Activated naive CD8-positive, alpha-beta T cell treated with anti-CD3 and anti-CD28 coated beads, Interleukin-2, amount 50 U/mL, for 24 hours (primary cell): Measurements from ENCODE around the gene AP1S1.

Experiments used
- ATAC-seq: fragments of 150-1000 bp; cut with Tn5 transposase; one replicate; pipeline ENCODE4 v1.10.0; 2021
- DNase-seq: peaks from one replicate; pipeline ENCODE4 v3.0.0; 2021
- H3K27ac Mint-ChIP-seq: one replicate; pipeline ENCODE4 v1.8.0; 2021; ENCODE audit warnings: mild to moderate bottlenecking, mixed read lengths
- H3K27me3 Mint-ChIP-seq: one replicate; pipeline ENCODE4 v1.8.0; 2021; ENCODE audit warnings: mixed read lengths
- H3K36me3 Mint-ChIP-seq: one replicate; pipeline ENCODE4 v1.8.0; 2021; ENCODE audit warnings: low read depth, mixed read lengths
- H3K4me1 Mint-ChIP-seq: one replicate; pipeline ENCODE4 v1.8.0; 2021; ENCODE audit warnings: mixed read lengths
- H3K4me3 Mint-ChIP-seq: one replicate; pipeline ENCODE4 v1.8.0; 2021; ENCODE audit warnings: mild to moderate bottlenecking, moderate library complexity, mixed read lengths
- H3K9me3 Mint-ChIP-seq: one replicate; pipeline ENCODE4 v1.8.0; 2021; ENCODE audit warnings: mixed read lengths

AP1S1 gene

DNA sequence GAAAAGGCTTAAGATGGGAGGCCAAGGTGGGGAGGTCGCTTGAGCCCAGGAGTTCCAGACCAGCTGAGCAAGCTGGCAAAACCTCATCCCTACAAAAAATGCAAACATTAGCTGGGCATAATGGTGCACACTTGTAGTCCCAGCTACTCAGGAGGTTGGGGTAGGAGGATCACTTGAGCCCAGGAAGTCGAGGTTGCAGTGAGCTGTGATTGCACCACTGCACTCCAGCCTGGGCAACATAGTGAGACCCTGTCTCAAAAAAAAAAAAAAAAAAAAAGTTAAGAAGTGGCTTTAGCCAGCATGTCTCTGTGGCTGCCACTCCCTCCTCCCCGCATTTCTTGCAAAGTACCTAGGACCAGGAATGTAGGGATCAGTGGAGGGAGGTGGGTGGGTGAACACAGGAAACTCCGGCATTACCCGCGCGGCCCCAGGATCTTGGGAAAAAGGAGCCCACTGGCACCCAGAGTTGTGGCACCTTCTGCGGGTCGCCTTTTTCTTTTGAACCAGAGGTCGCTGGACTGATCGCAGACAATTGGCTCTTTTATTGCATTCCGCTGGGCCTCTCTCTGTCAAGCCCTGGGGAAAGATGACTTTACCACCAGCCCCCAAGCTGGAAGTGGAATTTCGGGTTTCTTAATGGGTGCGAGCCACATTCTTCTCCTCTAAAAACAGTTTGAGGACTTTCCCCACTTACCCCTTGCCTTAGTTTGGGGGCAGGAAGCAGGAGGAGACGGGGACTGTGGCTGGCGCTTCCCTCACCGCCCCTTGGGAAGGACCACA, 7.6 kb downstream of the AP1S1 start:
- peak overlapping the region; percentile 65 for H3K4me3 Mint-ChIP-seq
- peaks cover 27% of the 10 kb centered on the region for H3K4me1 Mint-ChIP-seq
- H3K27ac Mint-ChIP-seq, result no peak overlapping the region
- DNase-seq, result no peak
- peaks cover 2% of the 10 kb centered on the region for H3K36me3 Mint-ChIP-seq
- ATAC-seq, result no peak
- H3K27me3 Mint-ChIP-seq, result peaks cover 32% of the 10 kb centered on the region
- no peaks in the 10 kb centered on the region for H3K9me3 Mint-ChIP-seq

DNA sequence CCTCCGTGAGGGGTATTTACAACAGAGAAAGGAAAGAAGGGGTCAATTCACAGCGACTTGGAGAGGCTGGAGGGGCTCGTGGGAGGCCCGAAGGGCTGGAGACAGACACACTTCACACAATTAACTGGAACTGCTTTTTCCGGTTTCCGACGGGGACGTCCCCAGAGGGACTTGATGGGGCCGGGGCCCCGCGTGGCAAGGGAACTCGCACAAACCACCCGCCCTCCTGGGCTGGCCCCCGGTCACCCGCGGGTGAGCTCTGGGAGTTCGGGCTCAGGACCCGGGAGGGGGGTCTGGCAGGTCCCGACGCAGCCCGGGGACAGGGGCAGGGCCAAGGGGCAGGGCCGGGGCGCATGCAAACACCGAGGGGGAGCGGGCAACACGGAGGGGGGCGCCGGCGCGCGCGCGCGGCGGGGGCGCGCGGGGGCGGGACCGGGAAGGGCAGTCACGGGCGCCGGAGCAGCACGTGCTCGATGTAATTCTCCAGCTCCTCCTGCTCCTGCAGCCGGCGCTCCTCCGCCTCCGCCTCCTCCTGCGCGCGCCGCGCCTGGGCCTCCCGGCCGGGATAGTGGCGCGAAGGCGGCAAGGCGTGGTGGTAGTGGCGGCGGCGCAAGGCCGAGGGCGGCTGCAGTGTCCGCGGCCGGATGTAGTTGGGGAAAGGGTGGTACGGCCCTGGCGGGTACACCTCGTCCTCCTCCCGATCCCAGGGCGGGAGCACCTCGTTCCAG, 8.4 kb downstream of the AP1S1 start:
- H3K27ac Mint-ChIP-seq, result no peak overlapping the region
- no peaks in the 10 kb centered on the region for H3K9me3 Mint-ChIP-seq
- peaks cover 36% of the 10 kb centered on the region for H3K4me1 Mint-ChIP-seq
- ATAC-seq (no peak), DNase-seq (no peak)
- peaks cover 41% of the 10 kb centered on the region for H3K27me3 Mint-ChIP-seq
- peaks cover 2% of the 10 kb centered on the region for H3K36me3 Mint-ChIP-seq
- peak overlapping the region; percentile 65 for H3K4me3 Mint-ChIP-seq

DNA sequence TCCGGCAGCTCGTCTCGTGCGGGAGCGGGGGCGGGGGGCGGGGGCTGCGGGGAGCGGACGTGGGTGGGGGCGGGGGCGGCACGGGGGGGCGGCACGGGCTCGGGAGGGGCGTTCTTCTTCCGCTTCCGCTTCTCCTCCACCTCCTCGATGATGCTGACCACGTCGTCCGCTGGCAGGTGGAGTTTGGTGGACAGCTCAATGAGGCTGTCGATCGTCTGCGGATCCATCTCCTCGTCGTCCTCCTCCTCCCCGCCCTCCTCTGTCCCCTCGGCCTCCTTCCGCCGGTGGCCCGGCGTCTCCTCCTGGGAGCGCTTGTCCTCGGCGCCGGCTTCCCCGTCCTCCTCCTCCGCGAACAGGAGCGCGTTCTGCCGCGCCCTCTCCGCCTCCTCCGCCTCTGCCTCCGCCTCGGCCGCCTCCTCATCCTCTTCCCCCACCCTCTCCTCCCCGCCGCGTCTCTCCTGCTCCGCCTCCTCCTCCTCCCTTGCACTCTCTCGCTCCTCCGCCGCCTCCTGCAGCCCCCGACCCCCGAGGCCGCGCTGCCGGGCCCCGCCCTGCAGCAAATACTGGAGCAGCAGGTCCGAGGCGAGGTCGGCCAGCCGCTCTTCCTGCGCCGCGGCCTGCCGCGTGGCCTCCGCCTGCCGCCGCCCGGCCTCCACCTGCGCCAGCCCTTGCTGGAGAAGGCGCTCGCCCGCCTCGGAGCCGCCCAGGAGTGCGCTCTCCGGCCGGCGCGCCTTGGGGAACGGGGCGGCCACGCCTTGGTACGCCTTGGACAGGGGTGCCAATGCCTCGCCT, 9.2 kb downstream of the AP1S1 start:
- Mint-ChIP-seq H3K36me3 (peaks cover 2% of the 10 kb centered on the region), H3K27ac (no peak overlapping the region), H3K27me3 (peaks cover 48% of the 10 kb centered on the region), H3K4me3 (peak overlapping the region; percentile 56), H3K9me3 (no peaks in the 10 kb centered on the region), H3K4me1 (peaks cover 40% of the 10 kb centered on the region)
- DNase-seq, result no peak
- ATAC-seq, result no peak

DNA sequence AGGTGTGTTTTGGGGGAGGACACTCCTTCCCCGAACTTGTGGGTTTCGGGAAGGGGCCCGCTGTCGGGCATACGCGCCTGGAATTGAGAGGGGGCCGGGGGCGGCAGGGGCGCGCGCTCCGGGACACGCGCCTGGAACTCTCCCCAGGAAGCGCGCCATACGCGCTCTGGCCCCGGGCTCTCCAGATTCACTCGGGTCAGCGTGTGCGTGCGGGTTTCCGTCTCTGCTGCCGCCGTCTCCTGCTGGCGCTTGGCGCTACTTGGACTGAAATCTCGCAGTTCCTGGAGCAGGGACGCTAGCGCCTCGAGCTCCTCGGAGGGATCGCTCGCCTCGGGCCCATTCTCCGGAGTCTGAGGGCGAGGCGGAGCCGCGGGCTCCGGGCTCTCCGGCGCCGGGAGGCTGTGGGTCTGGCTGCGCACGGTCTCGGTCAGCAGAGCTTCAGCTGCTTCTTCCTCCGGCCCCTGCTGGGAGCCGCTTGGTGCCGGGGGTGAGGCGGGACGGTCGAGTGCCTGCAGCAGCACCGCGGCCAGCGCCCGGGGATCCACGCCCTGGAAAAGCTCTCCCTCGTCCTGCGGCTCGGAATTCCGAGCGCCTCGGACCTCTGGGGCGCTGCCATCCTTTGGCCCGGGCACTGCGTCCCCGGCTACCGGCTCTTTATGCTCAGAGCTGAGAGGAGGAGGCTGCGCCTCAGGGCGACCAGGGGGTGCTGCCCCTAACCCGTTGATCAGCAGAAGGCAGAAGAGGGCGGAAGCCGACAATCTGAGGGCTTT, 10.0 kb downstream of the AP1S1 start:
- Mint-ChIP-seq H3K27ac (no peak overlapping the region), H3K9me3 (no peaks in the 10 kb centered on the region), H3K36me3 (peaks cover 3% of the 10 kb centered on the region), H3K4me1 (peaks cover 48% of the 10 kb centered on the region), H3K27me3 (peaks cover 53% of the 10 kb centered on the region), H3K4me3 (no peak overlapping the region)
- DNase-seq (no peak), ATAC-seq (no peak)

DNA sequence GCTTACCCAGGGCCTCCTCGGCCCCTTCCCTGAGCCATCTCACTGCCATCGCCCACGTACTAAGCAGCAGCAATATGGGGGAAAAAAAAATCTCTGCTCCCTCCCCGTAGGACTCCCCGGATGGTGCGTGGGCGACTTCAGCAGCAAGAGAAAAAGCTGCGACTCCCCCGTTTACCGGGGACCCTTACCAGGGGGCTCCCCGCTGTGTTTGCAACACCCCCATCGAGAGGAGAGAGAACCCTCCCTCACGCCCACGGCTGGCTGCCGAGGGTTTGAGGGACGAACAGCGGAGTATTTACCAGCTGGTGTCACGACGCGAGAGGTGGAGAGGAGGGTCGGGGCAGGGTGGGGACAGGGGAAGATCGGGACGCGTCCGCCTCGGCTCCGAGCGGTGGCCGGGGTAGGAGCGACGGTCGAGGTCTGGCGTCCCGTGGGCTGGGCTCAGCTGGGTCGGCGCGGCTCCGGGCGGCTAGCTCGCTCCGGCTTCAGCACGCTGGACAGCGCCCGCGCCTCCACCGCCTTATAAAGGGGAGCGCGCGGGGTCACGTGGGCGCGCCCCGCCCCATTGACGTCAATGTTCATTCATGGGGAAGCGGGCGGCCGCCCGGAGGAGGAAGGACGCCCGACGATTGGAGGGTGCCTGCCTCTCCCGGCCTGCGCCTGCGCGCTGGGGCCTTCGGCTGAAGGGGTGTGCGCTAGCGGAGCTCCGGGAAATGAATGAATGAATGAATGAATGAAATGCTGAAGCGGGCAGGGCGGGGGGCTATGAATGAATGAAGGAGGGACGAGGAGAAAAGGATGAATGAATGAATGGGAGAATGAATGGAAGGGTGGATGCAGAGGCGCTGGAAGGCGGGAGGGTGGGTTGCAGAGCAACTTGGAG, 11.0 kb downstream of the AP1S1 start, which contains the start of gene VGF:
TSS of gene VGF (minus strand) at position 495 of the 883 bp plus-strand sequence. CDS start 726 bp downstream, outside the sequence.
- Mint-ChIP-seq H3K27me3 (peaks cover 62% of the 10 kb centered on the region), H3K36me3 (peaks cover 2% of the 10 kb centered on the region), H3K4me1 (peaks cover 57% of the 10 kb centered on the region), H3K4me3 (peak within 1 kb of the TSS; percentile 75), H3K9me3 (no peaks in the 10 kb centered on the region), H3K27ac (peak within 1 kb of the TSS; percentile 80)
- DNase-seq, result peak; percentile 94
- ATAC-seq, result peak; percentile 73

DNA sequence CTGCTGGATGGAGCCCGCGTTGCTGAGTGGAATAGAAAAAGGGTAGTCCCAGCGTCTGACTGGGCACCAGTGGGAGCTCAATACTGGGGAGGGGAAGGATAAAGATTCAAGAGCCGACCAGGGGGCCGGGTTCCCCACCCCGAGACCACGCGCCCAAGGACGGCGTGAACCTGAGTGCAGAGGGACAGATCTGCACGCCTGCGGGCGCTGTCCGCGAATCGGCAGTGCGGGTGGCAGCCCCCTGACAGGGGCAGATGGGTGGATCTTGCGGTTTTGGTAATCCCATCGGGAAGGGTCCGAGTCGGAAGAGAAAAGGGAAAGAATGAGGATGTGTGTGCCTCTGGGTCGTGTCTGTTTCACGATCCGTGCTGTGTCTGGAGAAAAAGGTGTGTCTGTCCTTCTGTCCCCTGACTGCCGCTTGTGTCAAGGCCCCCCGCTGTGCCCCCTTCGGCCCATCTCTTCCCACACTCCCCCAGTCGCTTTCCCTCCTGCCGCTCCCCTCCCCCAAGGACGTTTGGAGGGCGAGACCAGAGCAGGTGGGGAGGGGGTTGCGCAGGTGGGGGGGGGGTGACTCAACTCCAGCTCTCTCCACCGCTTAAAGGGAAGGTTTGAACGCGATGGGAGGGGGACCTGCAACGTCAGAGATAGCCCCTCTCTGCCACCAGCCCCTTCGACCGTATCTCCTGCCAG, 11.8 kb downstream of the AP1S1 start:
- Mint-ChIP-seq H3K4me3 (peak overlapping the region; percentile 75), H3K9me3 (no peaks in the 10 kb centered on the region), H3K4me1 (peaks cover 65% of the 10 kb centered on the region), H3K27me3 (peaks cover 69% of the 10 kb centered on the region), H3K27ac (peak overlapping the region; percentile 80), H3K36me3 (peaks cover 2% of the 10 kb centered on the region)
- ATAC-seq (no peak), DNase-seq (no peak)

DNA sequence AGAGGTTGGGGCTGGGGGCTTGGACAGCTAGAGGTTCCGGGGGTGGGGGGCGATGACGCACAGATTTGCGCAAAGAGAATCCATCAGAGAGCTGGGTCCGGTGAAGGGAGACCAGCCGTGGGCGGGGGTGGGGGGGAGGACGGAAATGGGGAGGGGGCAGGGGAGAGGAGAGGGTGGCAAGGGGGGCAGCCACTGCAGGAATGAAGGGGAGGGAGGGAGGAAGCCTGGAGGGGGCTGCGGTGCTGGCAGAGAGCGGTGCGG, 12.3 kb downstream of the AP1S1 start:
- Mint-ChIP-seq H3K27ac (no peak overlapping the region), H3K4me3 (no peak overlapping the region), H3K4me1 (peaks cover 70% of the 10 kb centered on the region), H3K9me3 (no peaks in the 10 kb centered on the region), H3K36me3 (peaks cover 2% of the 10 kb centered on the region), H3K27me3 (peaks cover 70% of the 10 kb centered on the region)
- no peak for ATAC-seq
- DNase-seq, result no peak

DNA sequence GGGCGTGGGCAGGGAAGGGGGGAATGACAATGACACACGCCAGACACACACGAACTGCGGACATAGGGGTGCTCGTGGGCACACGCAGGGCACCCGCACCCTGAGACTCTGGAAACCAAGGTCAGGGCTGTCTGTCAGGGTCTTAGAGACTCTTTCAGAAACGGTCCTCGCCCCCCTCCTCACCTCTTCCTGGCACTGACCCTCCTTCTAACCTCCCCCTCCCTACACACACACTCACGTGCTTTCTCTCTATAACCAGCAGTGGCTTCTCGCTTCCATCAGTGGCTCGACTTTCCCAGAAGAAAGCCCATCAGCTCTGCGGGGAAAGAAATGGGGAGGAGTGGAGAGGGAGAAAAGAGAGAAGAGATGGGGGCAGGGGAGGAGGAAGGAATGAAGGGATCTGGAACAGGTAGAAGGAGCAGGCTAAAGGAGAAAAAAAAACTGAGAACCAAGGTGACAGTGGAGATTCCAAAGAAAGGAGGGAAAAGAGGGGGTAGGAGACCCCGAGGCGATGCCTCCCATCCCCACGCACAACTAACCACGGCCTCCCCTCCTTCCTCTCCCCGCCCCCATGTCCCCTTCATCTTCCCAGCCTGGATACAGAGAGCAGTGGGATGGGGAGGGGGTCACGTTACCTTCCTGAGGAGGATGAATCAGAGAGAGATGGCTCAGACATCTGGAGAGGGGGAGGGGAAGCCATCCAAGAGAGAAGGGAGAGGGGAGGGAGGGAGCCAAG, 12.8 kb downstream of the AP1S1 start:
- H3K9me3 Mint-ChIP-seq, result no peaks in the 10 kb centered on the region
- ATAC-seq (no peak), DNase-seq (no peak)
- peaks cover 74% of the 10 kb centered on the region for H3K4me1 Mint-ChIP-seq
- peaks cover 2% of the 10 kb centered on the region for H3K36me3 Mint-ChIP-seq
- no peak overlapping the region for H3K27ac Mint-ChIP-seq
- no peak overlapping the region for H3K4me3 Mint-ChIP-seq
- H3K27me3 Mint-ChIP-seq, result peaks cover 75% of the 10 kb centered on the region

DNA sequence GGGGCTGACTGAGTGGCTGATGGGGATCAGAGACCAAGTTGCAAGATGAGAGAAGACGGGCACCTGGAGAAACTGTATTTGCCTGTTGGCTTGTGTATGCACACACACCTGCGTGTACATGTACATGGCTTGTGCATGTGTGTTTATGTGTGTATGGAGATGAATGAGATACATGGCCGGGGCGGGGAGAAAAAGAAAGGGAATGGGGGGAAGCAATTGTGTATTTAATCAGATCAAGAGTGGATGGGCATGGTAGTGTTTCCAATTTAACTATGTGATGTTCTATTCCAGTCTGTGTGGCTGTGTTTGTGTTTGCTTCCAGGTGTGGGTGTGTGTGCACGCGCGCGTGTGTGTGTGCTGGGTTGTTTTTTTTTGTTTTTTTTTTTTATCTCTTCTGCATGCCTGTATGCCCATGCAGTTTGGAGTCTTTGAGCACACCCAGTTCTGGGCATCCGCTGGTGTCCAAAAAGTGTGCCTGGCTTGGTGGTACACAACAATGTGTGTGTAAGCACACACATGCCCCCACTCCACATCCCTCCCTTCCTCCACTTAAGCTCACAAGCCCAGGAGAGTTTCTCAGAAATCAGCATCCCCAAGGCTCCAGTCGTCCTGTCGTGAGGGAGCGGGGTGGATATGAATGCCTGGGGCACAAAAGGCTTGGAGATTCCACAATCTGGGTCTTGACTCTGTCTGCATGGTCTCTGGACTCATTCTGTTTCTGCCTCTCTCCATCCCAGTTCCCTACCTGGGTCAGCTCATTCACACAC, 13.6 kb downstream of the AP1S1 start:
- H3K27ac Mint-ChIP-seq, result no peak overlapping the region
- peaks cover 72% of the 10 kb centered on the region for H3K4me1 Mint-ChIP-seq
- no peak for DNase-seq
- H3K36me3 Mint-ChIP-seq, result peaks cover 2% of the 10 kb centered on the region
- no peak for ATAC-seq
- no peaks in the 10 kb centered on the region for H3K9me3 Mint-ChIP-seq
- no peak overlapping the region for H3K4me3 Mint-ChIP-seq
- peaks cover 74% of the 10 kb centered on the region for H3K27me3 Mint-ChIP-seq

DNA sequence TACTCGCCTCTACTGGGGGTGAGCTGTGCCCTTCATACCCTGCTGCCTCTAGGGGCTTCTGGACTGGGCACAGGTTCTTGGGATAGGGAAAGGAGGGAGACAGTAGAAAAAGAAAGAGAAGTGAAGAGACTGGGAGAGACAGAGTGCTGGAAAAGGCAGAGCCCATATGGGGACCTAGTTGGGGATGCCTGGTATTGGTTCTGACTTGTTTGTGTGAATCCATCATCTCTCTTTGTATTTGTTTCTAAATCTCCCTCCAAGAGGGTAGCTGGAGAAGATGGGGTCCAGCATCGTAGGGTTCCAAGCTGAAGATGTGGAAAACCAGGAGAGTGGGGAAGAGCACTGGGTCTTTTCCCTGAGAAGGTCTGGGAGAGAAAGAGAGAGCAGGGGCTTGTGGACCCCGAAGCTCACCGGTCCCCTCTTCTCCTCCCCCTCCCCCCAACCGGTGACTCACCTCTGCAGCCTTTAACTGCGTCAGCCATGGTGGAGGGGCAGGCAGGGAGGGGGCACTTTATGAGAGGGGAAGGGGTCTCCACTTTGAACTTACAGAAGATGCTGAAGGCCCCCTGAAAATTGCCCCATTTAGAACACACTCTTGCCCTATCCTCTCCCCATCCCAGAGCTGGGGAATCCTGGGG, 14.3 kb downstream of the AP1S1 start:
- DNase-seq (no peak), ATAC-seq (no peak)
- Mint-ChIP-seq H3K4me3 (no peak overlapping the region), H3K36me3 (peaks cover 2% of the 10 kb centered on the region), H3K9me3 (no peaks in the 10 kb centered on the region), H3K27me3 (peaks cover 78% of the 10 kb centered on the region), H3K27ac (no peak overlapping the region), H3K4me1 (peaks cover 74% of the 10 kb centered on the region)

DNA sequence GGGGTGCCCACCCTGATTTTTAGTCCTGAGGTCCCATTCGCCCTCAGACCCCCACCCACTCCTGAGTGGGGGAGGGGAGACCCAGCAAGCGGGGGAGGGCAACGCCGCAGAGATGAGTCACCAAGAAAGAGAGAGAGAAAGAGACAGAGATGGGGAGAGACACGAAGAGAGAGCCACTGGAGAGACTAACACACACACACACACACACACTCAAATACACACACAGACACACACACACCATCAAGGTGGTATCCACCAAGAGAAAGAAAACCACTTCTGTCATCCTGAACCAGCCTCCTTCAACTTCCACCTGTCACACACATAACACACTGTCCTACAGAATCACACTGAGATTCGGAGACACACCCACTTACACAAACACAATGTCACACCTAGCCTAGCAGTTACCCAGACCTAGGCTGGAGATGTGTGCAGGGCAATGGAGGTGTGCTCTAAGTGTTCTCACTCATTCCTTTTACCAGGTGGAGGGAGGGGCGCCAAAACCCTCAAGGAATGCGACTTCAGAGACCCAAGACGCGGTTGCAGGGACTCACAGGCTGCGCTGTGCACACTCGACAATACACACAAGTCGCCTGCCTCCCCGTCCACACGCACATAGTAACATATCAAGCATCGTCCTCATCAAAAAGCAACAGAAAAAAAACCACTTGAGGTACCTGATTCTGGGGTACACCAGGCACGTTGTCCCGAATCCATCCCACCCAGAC, 15.0 kb downstream of the AP1S1 start:
- Mint-ChIP-seq H3K27me3 (peaks cover 83% of the 10 kb centered on the region), H3K4me1 (peaks cover 79% of the 10 kb centered on the region), H3K9me3 (no peaks in the 10 kb centered on the region), H3K4me3 (peak overlapping the region; percentile 40), H3K27ac (no peak overlapping the region), H3K36me3 (peaks cover 2% of the 10 kb centered on the region)
- ATAC-seq (no peak), DNase-seq (no peak)
